Measurements from ENCODE around the gene MBOAT7. TPM values are rescaled to one million over a fixed set of nuclear protein-coding genes. Genes with fewer than 3 reads are reported as not detected.

Gene MBOAT7
- total and polyA plus RNA-seq, 2 of the 8 experiments (the other 6 are each of a cell fraction or from before 2014, with no cell fraction given): 85.5 to 90.9 TPM

GRCh38 chr19:54179921-54180461 lies 9.4 kb downstream of the MBOAT7 start (continued):
- TF ChIP-seq RXRA (IDR thresholded peaks at IDR 0.05; ENCODE audit: insufficient read depth, low read depth, low read length) (no peak), CEBPB (IDR thresholded peaks at IDR 0.05; ENCODE audit: low read depth, low read length) (0 out of 2 replicates have a peak, but pooled peaks have one; percentile 25), POLR2A (IDR thresholded peaks at IDR 0.05; ENCODE audit: control extremely low read depth in 1 of 2, low read depth in 2 of 2, low read length in 2 of 2) (no peak), KDM4A (IDR thresholded peaks at IDR 0.05; ENCODE audit: low read depth, low read length, severe bottlenecking) (no peak), POU5F1 (IDR thresholded peaks at IDR 0.05; ENCODE audit: low read depth, low read length) (no peak), TBP (IDR thresholded peaks at IDR 0.05; ENCODE audit: low read depth, low read length) (no peak), BCL11A (IDR thresholded peaks at IDR 0.05; ENCODE audit: low read depth in 2 of 2, low read length in 2 of 2) (no peak), EP300 (IDR thresholded peaks at IDR 0.05; ENCODE audit: borderline replicate concordance in 1 of 2, low read depth in 2 of 2, low read length in 2 of 2) (peak in 1 of 2 experiments; percentile 15; a peak in 1 of 3 replicates), SAP30 (IDR thresholded peaks at IDR 0.05; ENCODE audit: insufficient read depth, insufficient replicate concordance, low read length) (peak; percentile 32), TCF12 (IDR thresholded peaks at IDR 0.05; ENCODE audit: low read depth, low read length) (no peak), SIX5 (IDR thresholded peaks at IDR 0.05; ENCODE audit: low read depth, low read length) (no peak), E2F6 (IDR thresholded peaks at IDR 0.05) (no peak), CREB1 (IDR thresholded peaks at IDR 0.05) (peak; percentile 24; the same call in 1 of the 2 replicates), EGR1 (IDR thresholded peaks at IDR 0.05; ENCODE audit: borderline replicate concordance, low read depth, low read length) (no peak), RAD21 (IDR thresholded peaks at IDR 0.05 in 1 of 2, conservative IDR thresholded peaks at IDR 0.05 in 1 of 2; ENCODE audit: low read depth in 2 of 2, low read length in 2 of 2) (peak; percentile 48 to 65), FOSL1 (IDR thresholded peaks at IDR 0.05; ENCODE audit: insufficient read depth, low read depth, low read length) (no peak), JUND (IDR thresholded peaks at IDR 0.05; ENCODE audit: low read length) (no peak; the same call in 1 of the 2 replicates), NANOG (IDR thresholded peaks at IDR 0.05; ENCODE audit: insufficient read depth, low read depth, low read length, poor library complexity, severe bottlenecking) (no peak)
